ENCODE results near the gene PRSS8.

PRSS8 gene

DNA sequence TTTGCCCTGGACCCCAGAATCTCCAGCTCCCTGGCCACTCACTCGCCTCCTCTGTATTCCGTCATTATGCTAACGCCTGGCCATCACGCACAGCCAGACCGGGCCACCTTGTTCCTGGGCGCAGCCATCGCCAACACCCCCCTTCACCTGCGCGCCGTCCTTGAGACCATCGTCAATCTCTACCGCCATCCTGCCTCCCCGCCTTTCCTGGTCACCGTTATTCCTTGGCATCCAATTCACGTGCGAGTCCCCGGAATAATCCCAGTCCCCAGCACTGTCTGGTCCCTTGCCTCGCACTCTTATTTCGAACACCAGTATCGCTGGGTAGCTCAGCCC, 41.5 kb downstream of the PRSS8 start:
- TF ChIP-seq ZBTB7A (IDR thresholded peaks at IDR 0.05; ENCODE audit: low read depth) (no peak), CREB1 (IDR thresholded peaks at IDR 0.05; ENCODE audit: low read depth) (no peak), CEBPB (IDR thresholded peaks at IDR 0.05) (no peak), EGR1 (IDR thresholded peaks at IDR 0.05) (no peak), EP300 (IDR thresholded peaks at IDR 0.05; ENCODE audit: borderline replicate concordance) (no peak), YY1 (IDR thresholded peaks at IDR 0.05; ENCODE audit: low read depth) (no peak), NFIC (IDR thresholded peaks at IDR 0.05) (no peak), RAD21 (IDR thresholded peaks at IDR 0.05; ENCODE audit: low read depth) (no peak), TEAD4 (IDR thresholded peaks at IDR 0.05) (no peak), FOXM1 (IDR thresholded peaks at IDR 0.05; ENCODE audit: borderline replicate concordance, low read depth) (no peak)
- TF ChIP-seq, protein P1, sequence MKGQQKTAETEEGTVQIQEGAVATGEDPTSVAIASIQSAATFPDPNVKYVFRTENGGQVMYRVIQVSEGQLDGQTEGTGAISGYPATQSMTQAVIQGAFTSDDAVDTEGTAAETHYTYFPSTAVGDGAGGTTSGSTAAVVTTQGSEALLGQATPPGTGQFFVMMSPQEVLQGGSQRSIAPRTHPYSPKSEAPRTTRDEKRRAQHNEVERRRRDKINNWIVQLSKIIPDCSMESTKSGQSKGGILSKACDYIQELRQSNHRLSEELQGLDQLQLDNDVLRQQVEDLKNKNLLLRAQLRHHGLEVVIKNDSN (IDR thresholded peaks at IDR 0.05) = no peak
- TF ChIP-seq, protein P2, sequence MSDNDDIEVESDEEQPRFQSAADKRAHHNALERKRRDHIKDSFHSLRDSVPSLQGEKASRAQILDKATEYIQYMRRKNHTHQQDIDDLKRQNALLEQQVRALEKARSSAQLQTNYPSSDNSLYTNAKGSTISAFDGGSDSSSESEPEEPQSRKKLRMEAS (IDR thresholded peaks at IDR 0.05) = no peak
- TF ChIP-seq, protein P3, sequence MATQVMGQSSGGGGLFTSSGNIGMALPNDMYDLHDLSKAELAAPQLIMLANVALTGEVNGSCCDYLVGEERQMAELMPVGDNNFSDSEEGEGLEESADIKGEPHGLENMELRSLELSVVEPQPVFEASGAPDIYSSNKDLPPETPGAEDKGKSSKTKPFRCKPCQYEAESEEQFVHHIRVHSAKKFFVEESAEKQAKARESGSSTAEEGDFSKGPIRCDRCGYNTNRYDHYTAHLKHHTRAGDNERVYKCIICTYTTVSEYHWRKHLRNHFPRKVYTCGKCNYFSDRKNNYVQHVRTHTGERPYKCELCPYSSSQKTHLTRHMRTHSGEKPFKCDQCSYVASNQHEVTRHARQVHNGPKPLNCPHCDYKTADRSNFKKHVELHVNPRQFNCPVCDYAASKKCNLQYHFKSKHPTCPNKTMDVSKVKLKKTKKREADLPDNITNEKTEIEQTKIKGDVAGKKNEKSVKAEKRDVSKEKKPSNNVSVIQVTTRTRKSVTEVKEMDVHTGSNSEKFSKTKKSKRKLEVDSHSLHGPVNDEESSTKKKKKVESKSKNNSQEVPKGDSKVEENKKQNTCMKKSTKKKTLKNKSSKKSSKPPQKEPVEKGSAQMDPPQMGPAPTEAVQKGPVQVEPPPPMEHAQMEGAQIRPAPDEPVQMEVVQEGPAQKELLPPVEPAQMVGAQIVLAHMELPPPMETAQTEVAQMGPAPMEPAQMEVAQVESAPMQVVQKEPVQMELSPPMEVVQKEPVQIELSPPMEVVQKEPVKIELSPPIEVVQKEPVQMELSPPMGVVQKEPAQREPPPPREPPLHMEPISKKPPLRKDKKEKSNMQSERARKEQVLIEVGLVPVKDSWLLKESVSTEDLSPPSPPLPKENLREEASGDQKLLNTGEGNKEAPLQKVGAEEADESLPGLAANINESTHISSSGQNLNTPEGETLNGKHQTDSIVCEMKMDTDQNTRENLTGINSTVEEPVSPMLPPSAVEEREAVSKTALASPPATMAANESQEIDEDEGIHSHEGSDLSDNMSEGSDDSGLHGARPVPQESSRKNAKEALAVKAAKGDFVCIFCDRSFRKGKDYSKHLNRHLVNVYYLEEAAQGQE (IDR thresholded peaks at IDR 0.05; ENCODE audit: low read depth) = no peak

DNA sequence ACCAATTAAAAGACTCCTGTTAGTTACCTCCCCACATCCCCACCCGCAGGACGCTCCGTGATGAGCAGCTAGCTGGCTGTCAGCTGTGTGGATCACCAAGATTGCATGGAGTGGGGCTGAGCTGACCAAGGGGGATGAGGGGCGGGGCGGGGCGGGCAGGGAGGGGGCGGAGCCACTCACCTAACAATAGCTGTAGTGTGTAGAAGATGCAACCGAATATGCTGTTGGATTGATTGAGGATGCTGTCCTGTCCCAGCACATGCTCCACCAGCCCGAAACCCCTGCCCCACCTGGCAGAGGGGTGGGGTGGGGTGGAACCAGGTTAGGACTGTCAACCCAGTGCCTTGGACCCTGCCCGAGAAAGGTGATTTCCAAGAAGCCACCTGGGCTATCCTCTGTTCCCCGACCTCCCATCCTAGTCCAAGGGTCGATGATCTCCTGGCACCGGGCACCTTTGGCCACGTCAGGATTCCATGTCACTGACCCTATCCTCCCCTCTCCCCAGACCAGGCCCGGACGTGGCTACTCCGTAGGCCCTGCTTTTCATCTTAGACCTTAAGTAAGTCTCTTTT, 42.3 kb downstream of the PRSS8 start:
- no peak for TF ChIP-seq EP300 (IDR thresholded peaks at IDR 0.05; ENCODE audit: borderline replicate concordance)
- no peak for TF ChIP-seq TCF12 (IDR thresholded peaks at IDR 0.05; ENCODE audit: low read depth)
- TF ChIP-seq, protein P2 (IDR thresholded peaks at IDR 0.05) = no peak
- no peak for TF ChIP-seq CEBPB (IDR thresholded peaks at IDR 0.05)
- TF ChIP-seq, protein P3 (IDR thresholded peaks at IDR 0.05; ENCODE audit: low read depth) = no peak
- no peak for TF ChIP-seq CREB1 (IDR thresholded peaks at IDR 0.05; ENCODE audit: low read depth)
- TF ChIP-seq, protein P1 (IDR thresholded peaks at IDR 0.05) = no peak
- no peak for TF ChIP-seq EGR1 (IDR thresholded peaks at IDR 0.05)
- TF ChIP-seq ZBTB7A (IDR thresholded peaks at IDR 0.05; ENCODE audit: low read depth) = no peak
- TF ChIP-seq TEAD4 (IDR thresholded peaks at IDR 0.05) = no peak
- no peak for TF ChIP-seq NFIC (IDR thresholded peaks at IDR 0.05)
- no peak for TF ChIP-seq TAF1 (IDR thresholded peaks at IDR 0.05; ENCODE audit: low read depth)
- no peak for TF ChIP-seq RAD21 (IDR thresholded peaks at IDR 0.05; ENCODE audit: low read depth)
- no peak for TF ChIP-seq YY1 (IDR thresholded peaks at IDR 0.05; ENCODE audit: low read depth)
- no peak for TF ChIP-seq FOXM1 (IDR thresholded peaks at IDR 0.05; ENCODE audit: borderline replicate concordance, low read depth)

DNA sequence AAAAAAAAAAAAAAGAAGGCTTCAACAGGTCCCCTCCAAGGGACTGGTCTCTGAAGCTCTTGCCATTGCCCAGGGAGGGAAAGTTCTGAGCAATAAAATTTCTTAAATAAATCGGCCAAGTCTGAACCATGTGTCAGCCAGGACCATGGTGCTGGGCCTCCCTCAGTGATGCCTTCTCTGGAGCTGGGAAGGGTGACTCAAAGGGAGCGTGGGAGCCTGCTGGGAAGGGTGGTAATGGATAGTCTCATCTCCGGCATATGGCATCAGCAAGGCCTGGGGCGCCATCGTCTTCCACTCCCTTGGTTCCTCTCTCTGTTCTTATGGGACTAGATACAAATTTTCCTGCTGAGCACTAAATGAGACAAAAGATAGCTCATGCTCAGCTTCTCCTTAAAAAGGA, 43.2 kb downstream of the PRSS8 start:
- TF ChIP-seq TAF1 (IDR thresholded peaks at IDR 0.05; ENCODE audit: low read depth) = no peak
- TF ChIP-seq, protein P2 (IDR thresholded peaks at IDR 0.05) = no peak
- TF ChIP-seq, protein P3 (IDR thresholded peaks at IDR 0.05; ENCODE audit: low read depth) = no peak
- no peak for TF ChIP-seq ZBTB7A (IDR thresholded peaks at IDR 0.05; ENCODE audit: low read depth)
- TF ChIP-seq, protein P1 (IDR thresholded peaks at IDR 0.05) = no peak
- TF ChIP-seq EGR1 (IDR thresholded peaks at IDR 0.05) = no peak
- TF ChIP-seq YY1 (IDR thresholded peaks at IDR 0.05; ENCODE audit: low read depth) = no peak
- TF ChIP-seq CREB1 (IDR thresholded peaks at IDR 0.05; ENCODE audit: low read depth) = no peak
- no peak for TF ChIP-seq TEAD4 (IDR thresholded peaks at IDR 0.05)

DNA sequence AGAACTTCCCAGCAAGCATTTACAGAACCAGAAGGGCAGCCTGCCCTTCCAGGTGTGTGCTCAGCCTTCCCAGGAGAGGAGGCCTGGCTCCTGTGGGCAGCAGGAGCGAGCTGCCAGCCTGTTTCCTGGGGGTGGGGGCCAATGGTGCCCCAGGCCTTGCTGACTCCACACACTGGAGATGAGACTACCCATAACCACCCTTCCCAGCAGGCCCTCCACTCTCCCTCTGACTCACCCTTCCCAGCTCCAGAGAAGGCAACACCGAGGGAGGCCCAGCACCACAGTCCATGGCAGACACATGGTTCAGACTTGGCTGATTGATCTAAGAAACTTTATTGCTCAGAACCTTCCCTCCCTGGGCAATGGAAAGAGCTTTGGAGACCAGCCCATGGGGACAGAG, 45.0 kb downstream of the PRSS8 start:
- TF ChIP-seq ZBTB7A (IDR thresholded peaks at IDR 0.05; ENCODE audit: low read depth) = no peak
- no peak for TF ChIP-seq NFIC (IDR thresholded peaks at IDR 0.05)
